Fibroblast of mammary gland (primary cell): ENCODE data around the gene SACS.

ENCODE experiments used
- DNase-seq: peaks from one replicate; pipeline ENCODE4 v3.0.0-alpha.2; 2010; ENCODE audit warnings: low read depth
- H3K4me3 ChIP-seq: 2 replicates; pipeline ENCODE4 v1.5.1; 2011; ENCODE audit warnings: low read depth, mild to moderate bottlenecking, low read length, moderate library complexity; ENCODE audit not compliant: control insufficient read depth
- CTCF ChIP-seq: conservative IDR thresholded peaks from 2 replicates; pipeline ENCODE4 v1.5.1; 2011; ENCODE audit warnings: low read depth, low read length, inconsistent platforms; ENCODE audit not compliant: control insufficient read depth, insufficient read depth

SACS gene

GRCh38 chr13:23434491-23434890, 989 bp upstream of the SACS start:
- no peak for DNase-seq
- no peak for TF ChIP-seq CTCF
- no peak overlapping the region for H3K4me3 ChIP-seq

- H3K4me3 ChIP-seq = no peak overlapping the region
- TF ChIP-seq CTCF = no peak
- no peak for DNase-seq
Measured at GRCh38 chr13:23432626-23433025, 876 bp downstream of the SACS start.

GRCh38 chr13:23430664-23431063, 2.8 kb downstream of the SACS start:
- DNase-seq = no peak
- H3K4me3 ChIP-seq = no peak overlapping the region
- no peak for TF ChIP-seq CTCF

GRCh38 chr13:23427881-23428528, 5.5 kb downstream of the SACS start:
- no peak overlapping the region for H3K4me3 ChIP-seq
- DNase-seq = peak; percentile 63
- TF ChIP-seq CTCF = no peak

GRCh38 chr13:23427342-23427843, 6.1 kb downstream of the SACS start:
- H3K4me3 ChIP-seq = no peak overlapping the region
- no peak for TF ChIP-seq CTCF
- DNase-seq = peak; percentile 96

- no peak for DNase-seq
- TF ChIP-seq CTCF = no peak
- H3K4me3 ChIP-seq = no peak overlapping the region
Measured at GRCh38 chr13:23421596-23421995, 11.9 kb downstream of the SACS start.
